HepG2 (cell line): ENCODE data around the gene TTLL6. TPM values are rescaled to one million over a fixed set of nuclear protein-coding genes. Genes with fewer than 3 reads are reported as not detected.
A peak's percentile ranks its signal among the peaks of the same experiment; 100 is the strongest.

Experiments used
- ATF7-NPFF ChIP-seq: sonication (generic); formaldehyde crosslinking; IDR thresholded peaks from 2 replicates; pipeline ENCODE4 v1.8.1; 2023; ENCODE audit warnings: mild to moderate bottlenecking, low read depth, missing genetic modification reagents, moderate library complexity
- ELF4 ChIP-seq: sonication (generic); formaldehyde crosslinking; IDR thresholded peaks from 2 replicates; pipeline ENCODE4 v1.5.0; 2020; ENCODE audit warnings: missing genetic modification reagents, mild to moderate bottlenecking, moderate library complexity, borderline replicate concordance
- FOXK1 ChIP-seq: sonication (generic); formaldehyde crosslinking; IDR thresholded peaks from 2 replicates; pipeline ENCODE4 v1.4.0; 2020; ENCODE audit warnings: low read depth, missing genetic modification reagents, borderline replicate concordance
- HDAC6 ChIP-seq: fragments of 200-600 bp; sonication (generic); IDR thresholded peaks from 2 replicates; pipeline ENCODE4 v1.7.0; 2017; ENCODE audit warnings: mild to moderate bottlenecking, antibody characterized with exemption, low read length, low read depth
- LCORL ChIP-seq, 2 experiments: fragments of 450-650 bp in 1 of 2; sonication (generic) in 1 of 2; formaldehyde crosslinking in 1 of 2; IDR thresholded peaks; 2 replicates each; pipeline versions ENCODE4 v1.5.0 to v1.6.1; 2017 to 2020; ENCODE audit warnings: antibody characterized with exemption in 1 of 2, missing genetic modification reagents in 1 of 2
- NONO ChIP-seq, 2 experiments: fragments of 450-650 bp in 1 of 2; sonication (generic) in 1 of 2; formaldehyde crosslinking in 1 of 2; IDR thresholded peaks in 1 of 2; conservative IDR thresholded peaks in 1 of 2; 2 replicates each; pipeline versions ENCODE4 v1.6.1 to v1.8.0; 2017 to 2022; ENCODE audit warnings: mild to moderate bottlenecking in 1 of 2, missing genetic modification reagents in 1 of 2, moderate library complexity in 1 of 2
- NR0B2 ChIP-seq: sonication (generic); formaldehyde crosslinking; IDR thresholded peaks from 2 replicates; pipeline ENCODE4 v1.4.0; 2020; ENCODE audit warnings: mild to moderate bottlenecking, missing genetic modification reagents
- SNAI1 ChIP-seq: sonication (generic); formaldehyde crosslinking; IDR thresholded peaks from 2 replicates; pipeline ENCODE4 v1.5.0; 2020; ENCODE audit warnings: mild to moderate bottlenecking, missing genetic modification reagents, borderline replicate concordance
- SOX13 ChIP-seq, 3 experiments: fragments of 450-650 bp in 1 of 3; sonication (generic) in 1 of 3; formaldehyde crosslinking in 1 of 3; IDR thresholded peaks in 2 of 3; conservative IDR thresholded peaks in 1 of 3; 2 replicates each; pipeline versions ENCODE4 v1.5.0 to v1.6.1; 2016 to 2020; ENCODE audit warnings: antibody characterized with exemption in 1 of 3, mild to moderate bottlenecking in 1 of 3, missing compliant biosample characterization in 1 of 3, missing genetic modification reagents in 1 of 3, moderate library complexity in 1 of 3
- TCF7L2 ChIP-seq: IDR thresholded peaks from 2 replicates; pipeline ENCODE4 v1.6.1; 2011; ENCODE audit warnings: mild to moderate bottlenecking, low read depth, low read length, moderate library complexity
- ZBTB7B ChIP-seq: sonication (generic); formaldehyde crosslinking; IDR thresholded peaks from 2 replicates; pipeline ENCODE4 v1.4.0; 2020; ENCODE audit warnings: missing genetic modification reagents
- ZFP36L1 ChIP-seq: sonication (generic); formaldehyde crosslinking; IDR thresholded peaks from 2 replicates; pipeline ENCODE4 v1.8.0; 2022; ENCODE audit warnings: mild to moderate bottlenecking, missing genetic modification reagents, moderate library complexity
- ZNF280D ChIP-seq: sonication (generic); formaldehyde crosslinking; IDR thresholded peaks from 2 replicates; pipeline ENCODE4 v1.5.1; 2020; ENCODE audit warnings: mild to moderate bottlenecking, missing genetic modification reagents
- ZNF44 ChIP-seq: sonication (generic); formaldehyde crosslinking; IDR thresholded peaks from 2 replicates; pipeline ENCODE4 v1.5.1; 2020; ENCODE audit warnings: mild to moderate bottlenecking, missing genetic modification reagents
- ZNF468 ChIP-seq: sonication (generic); formaldehyde crosslinking; IDR thresholded peaks from 2 replicates; pipeline ENCODE4 v1.8.0; 2022; ENCODE audit warnings: mild to moderate bottlenecking, moderate library complexity, missing genetic modification reagents
- ZNF619 ChIP-seq: sonication (generic); formaldehyde crosslinking; IDR thresholded peaks from 2 replicates; pipeline ENCODE4 v1.4.0; 2020; ENCODE audit warnings: mild to moderate bottlenecking, missing genetic modification reagents
- ZNF674 ChIP-seq: sonication (generic); formaldehyde crosslinking; IDR thresholded peaks from 2 replicates; pipeline ENCODE4 v1.5.0; 2020; ENCODE audit warnings: low read depth, mild to moderate bottlenecking, missing genetic modification reagents
- ZNF713 ChIP-seq: sonication (generic); formaldehyde crosslinking; IDR thresholded peaks from 2 replicates; pipeline ENCODE4 v1.4.0; 2020; ENCODE audit warnings: mild to moderate bottlenecking, missing genetic modification reagents
- ZNF740 ChIP-seq: sonication (generic); formaldehyde crosslinking; IDR thresholded peaks from 2 replicates; pipeline ENCODE4 v1.4.0; 2020; ENCODE audit warnings: missing genetic modification reagents
- ZNF788 ChIP-seq: sonication (generic); formaldehyde crosslinking; IDR thresholded peaks from 2 replicates; pipeline ENCODE4 v1.5.0; 2020; ENCODE audit warnings: mild to moderate bottlenecking, missing genetic modification reagents, borderline replicate concordance
- ZNF792 ChIP-seq: IDR thresholded peaks from 2 replicates; pipeline ENCODE4 v1.6.1; 2016
- ZNF879 ChIP-seq: sonication (generic); formaldehyde crosslinking; IDR thresholded peaks from 2 replicates; pipeline ENCODE4 v1.8.1; 2023; ENCODE audit warnings: missing genetic modification reagents
- ZNF883 ChIP-seq: sonication (generic); formaldehyde crosslinking; IDR thresholded peaks from 2 replicates; pipeline ENCODE4 v1.5.1; 2020; ENCODE audit warnings: mild to moderate bottlenecking, missing genetic modification reagents; ENCODE audit errors: not compliant biosample characterization
- polyA plus RNA-seq, 8 experiments: library from polyadenylated mRNA; depleted of rRNA in 3 of 8; stranded (reverse) in 7 of 8; unstranded in 1 of 8; fragments of >200 nt; fragmentation: Illumina TruSeq in 4 of 8; extraction: Trizol in 4 of 8; gene quantifications; 2 replicates each; pipeline versions ENCODE4 v1.2.1 to v1.2.3, GENCODE V29; 2011 to 2016; ENCODE audit warnings: low read depth in 4 of 8, missing spikeins in 1 of 8, mixed read lengths in 1 of 8; ENCODE audit not compliant: insufficient read depth in 1 of 8
- total RNA-seq, 5 experiments: library from RNA; depleted of rRNA; stranded (reverse); fragments of >200 nt; fragmentation: Illumina TruSeq; extraction: Trizol; gene quantifications; 2 replicates each; pipeline ENCODE4 v1.2.3, GENCODE V29; 2016; ENCODE audit warnings: low read depth in 1 of 5

Gene TTLL6
- total and polyA plus RNA-seq, 2 of the 13 experiments (the other 11 are each of a cell fraction or from before 2014, with no cell fraction given) = 0.04 to 0.08 TPM

GRCh38 chr17:48830840-48831548 is 14.0 kb upstream of the TTLL6 start, which contains the start of gene CALCOCO2 (continued):
- TF ChIP-seq SOX13 (IDR thresholded peaks at IDR 0.05) (no peak), SOX13 (CRISPR knock-in tag; conservative IDR thresholded peaks at IDR 0.05 in 1 of 2, IDR thresholded peaks at IDR 0.05 in 1 of 2) (no peak), ZNF280D (CRISPR knock-in tag) (peak; percentile 89), ZNF879 (CRISPR knock-in tag) (no peak), ZBTB7B (CRISPR knock-in tag) (no peak; the same call in 1 of the 2 replicates), ATF7-NPFF (CRISPR knock-in tag) (peak; percentile 95), ZNF619 (0 out of 2 replicates have a peak, but pooled peaks have one; percentile 62), ELF4 (CRISPR knock-in tag) (no peak), ZNF792 (CRISPR knock-in tag) (no peak), ZNF468 (peak; percentile 91; the same call in 1 of the 2 replicates), ZNF713 (CRISPR knock-in tag) (0 out of 2 replicates have a peak, but pooled peaks have one; percentile 72), NR0B2 (peak; percentile 30; the same call in 1 of the 2 replicates), ZNF740 (CRISPR knock-in tag) (no peak), HDAC6 (no peak), FOXK1 (CRISPR knock-in tag) (peak; percentile 70; the same call in 1 of the 2 replicates), ZFP36L1 (CRISPR knock-in tag) (peak; percentile 95), ZNF788 (CRISPR knock-in tag) (peak; percentile 36; the same call in 1 of the 2 replicates), ZNF674 (CRISPR knock-in tag) (no peak), ZNF883 (peak; percentile 93), LCORL (IDR thresholded peaks at IDR 0.05) (no peak), LCORL (CRISPR knock-in tag; IDR thresholded peaks at IDR 0.05) (no peak), ZNF44 (CRISPR knock-in tag) (peak; percentile 58; the same call in 1 of the 2 replicates), NONO (IDR thresholded peaks at IDR 0.05) (no peak), NONO (CRISPR knock-in tag; conservative IDR thresholded peaks at IDR 0.05) (peak; percentile 81), SNAI1 (CRISPR knock-in tag) (peak; percentile 92; the same call in 1 of the 2 replicates), TCF7L2 (no peak)
